NK-92 (cell line): ENCODE measurements around the gene DAZ1.
"Not testable (repeated sequence)": the region's sequence is repeated elsewhere in the genome, so short reads cannot be mapped to it uniquely, and the experiment has no call there.

ENCODE experiments used
- DNase-seq: peaks from one replicate; lab custom pipeline; 2025; ENCODE audit not compliant: unreplicated experiment; lab: John Stamatoyannopoulos, UW

The DAZ1 gene

DNA sequence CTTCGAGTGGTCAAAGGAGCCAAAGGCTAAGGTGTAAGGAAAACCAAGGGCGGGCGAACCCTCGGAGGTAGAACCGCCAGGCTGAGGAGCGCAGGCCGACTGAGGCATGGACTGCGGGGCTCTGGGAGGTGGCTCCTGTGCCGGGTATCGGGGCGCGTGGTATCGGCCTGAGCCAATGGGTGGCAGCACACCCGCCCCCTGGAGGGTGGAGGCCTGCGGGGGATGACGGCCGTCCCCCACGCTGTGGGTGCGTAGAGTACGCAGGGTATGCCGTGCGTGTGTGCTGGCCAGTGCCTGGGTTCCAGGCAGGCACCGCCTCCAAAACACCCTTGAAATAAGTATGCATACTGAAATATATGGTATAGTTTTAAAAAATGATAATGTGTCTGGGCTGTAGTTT, at the start of gene DAZ1:
TSS of gene DAZ1 (minus strand) at position 101 of the 400 bp plus-strand sequence. CDS start 208 bp downstream, outside the sequence.
- not testable (repeated sequence) for DNase-seq

GRCh38 chrY:23219233-23219632, 20.4 kb upstream of the DAZ1 start, which contains the start of gene DAZ2:
TSS of gene DAZ2 (plus strand) at chrY:23219533. CDS start at chrY:23219741, 208 bp downstream.
- not testable (repeated sequence) for DNase-seq

- not testable (repeated sequence) for DNase-seq
Observed at GRCh38 chrY:23210681-23211080, 11.9 kb upstream of the DAZ1 start.

- not testable (repeated sequence) for DNase-seq
Observed at GRCh38 chrY:23209802-23210495, 11.1 kb upstream of the DAZ1 start.

GRCh38 chrY:23207455-23207854, 8.6 kb upstream of the DAZ1 start:
- DNase-seq, result not testable (repeated sequence)
